ENCODE measurements around the gene ZNF793. TPM values are rescaled to one million over a fixed set of nuclear protein-coding genes. Genes with fewer than 3 reads are reported as not detected.

The ZNF793 gene
- total and polyA plus RNA-seq, 2 of the 8 experiments (the other 6 are each of a cell fraction or from before 2014, with no cell fraction given): 5.0 to 13.3 TPM

DNA sequence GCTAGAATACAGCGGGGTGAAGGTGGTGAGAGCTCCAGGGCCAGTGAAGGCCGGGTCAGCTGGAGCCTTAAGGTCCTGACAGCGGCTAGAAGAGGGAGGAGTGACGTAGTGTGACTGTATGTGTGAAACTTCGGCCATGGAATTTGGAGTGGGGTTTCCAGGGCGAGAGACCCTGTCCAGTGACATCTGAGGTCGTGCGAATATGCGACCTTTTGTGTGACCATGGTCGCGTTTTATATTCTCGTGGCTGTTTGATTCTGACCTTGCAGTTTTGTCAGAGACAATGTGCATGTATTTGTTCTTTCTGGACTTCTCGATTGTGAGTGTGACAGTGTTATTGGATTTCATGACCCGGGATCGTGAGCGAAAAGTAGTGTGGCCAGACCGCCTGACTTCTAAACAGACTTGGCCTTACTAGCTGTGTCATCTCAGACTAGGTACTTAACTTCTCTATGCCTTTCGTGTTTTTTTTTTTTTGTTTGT is 39.1 kb upstream of the ZNF793 start:
- Histone ChIP-seq H2AK5ac (ENCODE audit: low read depth, low read length) (no peak overlapping the region), H3K18ac (ENCODE audit: extremely low read depth, low read length) (no peak overlapping the region), H2BK5ac (ENCODE audit: low read depth, low read length) (no peak overlapping the region), H3K4me1 (replicated peaks in 1 of 4; ENCODE audit: control insufficient read depth in 3 of 4, insufficient read depth in 4 of 4, low read length in 3 of 4) (peaks cover 0 to 5% (median under 1%) of the 10 kb centered on the region in 4 experiments; a peak in 1 of 7 replicates), H2BK12ac (ENCODE audit: low read depth, low read length) (no peak overlapping the region), H2BK120ac (replicated peaks; ENCODE audit: low read depth, low read length) (no peak overlapping the region), H3K36me3 (ENCODE audit: control insufficient read depth in 2 of 4, insufficient read depth in 4 of 4, low read length in 3 of 4) (peaks cover 0 to 6% (median 2%) of the 10 kb centered on the region in 4 experiments; a peak in 1 of 8 replicates), H3K4me3 (ENCODE audit: extremely low read depth in 1 of 4, insufficient read depth in 2 of 4, low read depth in 3 of 4, low read length in 4 of 4) (peak overlapping the region; percentile 68 to 97 (median 82)), H3K4me2 (ENCODE audit: insufficient read depth in 1 of 2, low read depth in 2 of 2, low read length in 2 of 2) (peak overlapping the region; percentile 95 to 98), H2BK20ac (ENCODE audit: low read length) (no peak overlapping the region), H2BK15ac (ENCODE audit: low read length) (no peak overlapping the region), H3K79me1 (ENCODE audit: low read depth, low read length) (no peaks in the 10 kb centered on the region), H2AFZ (ENCODE audit: low read length) (peak overlapping the region; percentile 90), H3K79me2 (ENCODE audit: control insufficient read depth in 1 of 2, insufficient read depth in 2 of 2, low read length in 2 of 2) (no peaks in the 10 kb centered on the region), H4K20me1 (replicated peaks in 1 of 2; ENCODE audit: control insufficient read depth in 1 of 2, insufficient read depth in 2 of 2, low read length in 2 of 2) (no peaks in the 10 kb centered on the region), H3K27ac (ENCODE audit: low read depth, low read length) (no peak overlapping the region), H3K23me2 (ENCODE audit: low read depth, low read length) (peaks cover 10% of the 10 kb centered on the region), H3K56ac (replicated peaks; ENCODE audit: insufficient read length, low read depth, low read length) (no peak overlapping the region), H3K23ac (ENCODE audit: insufficient read length) (no peak overlapping the region), H3K9me3 (ENCODE audit: insufficient read depth in 2 of 2, low read depth in 1 of 2, low read length in 1 of 2) (peaks cover 0 to 6% of the 10 kb centered on the region in 2 experiments; a peak in 1 of 4 replicates), H3K14ac (ENCODE audit: insufficient read length) (no peak overlapping the region), H4K5ac (ENCODE audit: insufficient read length, low read depth, low read length) (no peak overlapping the region), H4K8ac (ENCODE audit: extremely low read depth, insufficient read depth, low read length) (no peak overlapping the region), H4K91ac (replicated peaks; ENCODE audit: insufficient read length, low read length) (no peak overlapping the region), H3K9ac (replicated peaks in 1 of 4; ENCODE audit: extremely low read depth in 1 of 4, low read depth in 3 of 4, low read length in 3 of 4) (peak overlapping the region in 1 of 4 experiments; percentile 61; a peak in 2 of 7 replicates), H3K27me3 (replicated peaks in 1 of 4; ENCODE audit: control insufficient read depth in 3 of 4, extremely low read depth in 1 of 4, insufficient read depth in 3 of 4, low read length in 3 of 4) (no peaks in the 10 kb centered on the region), H3K4ac (replicated peaks; ENCODE audit: insufficient read length, low read depth, low read length) (no peak overlapping the region)
- ChIA-PET CTCF (ENCODE audit: partially characterized antibody) (no interaction called here), POLR2A (ENCODE audit: partially characterized antibody) (interaction anchor here (1.8 to 5.0 kb wide), 3 partner anchors 38 to 127 kb away, joined by 5 to 47 read pairs (median 6); partner anchors contain the start of genes ZNF527, ZNF540, ZNF571 and ZNF793)
- no peak for DNase-seq (ENCODE audit: low read depth in 1 of 2, low spot score in 2 of 2)
- 63% methylated on average over 18 of the region's 18 CpGs; no CpG with 5 or more reads in 1 of the 2 experiments for WGBS, 2 experiments (ENCODE audit: extremely low coverage in 1 of 2, insufficient coverage in 1 of 2, insufficient read length in 1 of 2, insufficient replicate concordance in 2 of 2, low coverage in 1 of 2, low lambda C conversion rate in 2 of 2, missing lambda C conversion rate in 1 of 2)
- no peak for FAIRE-seq
- TF ChIP-seq, protein P1, sequence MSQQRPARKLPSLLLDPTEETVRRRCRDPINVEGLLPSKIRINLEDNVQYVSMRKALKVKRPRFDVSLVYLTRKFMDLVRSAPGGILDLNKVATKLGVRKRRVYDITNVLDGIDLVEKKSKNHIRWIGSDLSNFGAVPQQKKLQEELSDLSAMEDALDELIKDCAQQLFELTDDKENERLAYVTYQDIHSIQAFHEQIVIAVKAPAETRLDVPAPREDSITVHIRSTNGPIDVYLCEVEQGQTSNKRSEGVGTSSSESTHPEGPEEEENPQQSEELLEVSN (IDR thresholded peaks at IDR 0.05): no peak
- TF ChIP-seq POLR2A (IDR thresholded peaks at IDR 0.05; ENCODE audit: control extremely low read depth in 1 of 2, low read depth in 2 of 2, low read length in 2 of 2): no peak
- no peak for TF ChIP-seq PHF8 (conservative IDR thresholded peaks at IDR 0.05; ENCODE audit: low read depth, low read length)
- TF ChIP-seq, protein P2, sequence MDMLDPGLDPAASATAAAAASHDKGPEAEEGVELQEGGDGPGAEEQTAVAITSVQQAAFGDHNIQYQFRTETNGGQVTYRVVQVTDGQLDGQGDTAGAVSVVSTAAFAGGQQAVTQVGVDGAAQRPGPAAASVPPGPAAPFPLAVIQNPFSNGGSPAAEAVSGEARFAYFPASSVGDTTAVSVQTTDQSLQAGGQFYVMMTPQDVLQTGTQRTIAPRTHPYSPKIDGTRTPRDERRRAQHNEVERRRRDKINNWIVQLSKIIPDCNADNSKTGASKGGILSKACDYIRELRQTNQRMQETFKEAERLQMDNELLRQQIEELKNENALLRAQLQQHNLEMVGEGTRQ (IDR thresholded peaks at IDR 0.05; ENCODE audit: low read length): no peak
- no peak for TF ChIP-seq HDAC2 (IDR thresholded peaks at IDR 0.05; ENCODE audit: borderline replicate concordance in 1 of 2, low read depth in 2 of 2, low read length in 2 of 2)
- TF ChIP-seq CREB1 (IDR thresholded peaks at IDR 0.05): no peak
- TF ChIP-seq SP4 (IDR thresholded peaks at IDR 0.05; ENCODE audit: low read length): no peak
- TF ChIP-seq SIN3A (conservative IDR thresholded peaks at IDR 0.05 in 1 of 2, IDR thresholded peaks at IDR 0.05 in 1 of 2; ENCODE audit: low read depth in 1 of 2, low read length in 2 of 2): no peak
- TF ChIP-seq SP1 (IDR thresholded peaks at IDR 0.05; ENCODE audit: low read depth, low read length): no peak
- TF ChIP-seq, protein P3, sequence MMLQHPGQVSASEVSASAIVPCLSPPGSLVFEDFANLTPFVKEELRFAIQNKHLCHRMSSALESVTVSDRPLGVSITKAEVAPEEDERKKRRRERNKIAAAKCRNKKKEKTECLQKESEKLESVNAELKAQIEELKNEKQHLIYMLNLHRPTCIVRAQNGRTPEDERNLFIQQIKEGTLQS (IDR thresholded peaks at IDR 0.05; ENCODE audit: insufficient read depth, low read depth, low read length): no peak
- TF ChIP-seq YY1 (IDR thresholded peaks at IDR 0.05; ENCODE audit: low read depth, low read length): no peak
